Measurements from ENCODE around the gene ZNF385B.

The ZNF385B gene

GRCh38 chr2:179741317-179741716, 120.1 kb downstream of the ZNF385B start:
- no peak for TF ChIP-seq CTCF (IDR thresholded peaks at IDR 0.05; ENCODE audit: low read length, missing control alignments)
- DNase-seq (ENCODE audit: low read depth) = no peak
- H3K4me3 ChIP-seq (replicated peaks; ENCODE audit: low read depth, low read length) = no peak overlapping the region

GRCh38 chr2:179729966-179730365, 131.4 kb downstream of the ZNF385B start:
- DNase-seq (ENCODE audit: low read depth) = no peak
- no peak overlapping the region for H3K4me3 ChIP-seq (replicated peaks; ENCODE audit: low read depth, low read length)
- TF ChIP-seq CTCF (IDR thresholded peaks at IDR 0.05; ENCODE audit: low read length, missing control alignments) = no peak

DNA sequence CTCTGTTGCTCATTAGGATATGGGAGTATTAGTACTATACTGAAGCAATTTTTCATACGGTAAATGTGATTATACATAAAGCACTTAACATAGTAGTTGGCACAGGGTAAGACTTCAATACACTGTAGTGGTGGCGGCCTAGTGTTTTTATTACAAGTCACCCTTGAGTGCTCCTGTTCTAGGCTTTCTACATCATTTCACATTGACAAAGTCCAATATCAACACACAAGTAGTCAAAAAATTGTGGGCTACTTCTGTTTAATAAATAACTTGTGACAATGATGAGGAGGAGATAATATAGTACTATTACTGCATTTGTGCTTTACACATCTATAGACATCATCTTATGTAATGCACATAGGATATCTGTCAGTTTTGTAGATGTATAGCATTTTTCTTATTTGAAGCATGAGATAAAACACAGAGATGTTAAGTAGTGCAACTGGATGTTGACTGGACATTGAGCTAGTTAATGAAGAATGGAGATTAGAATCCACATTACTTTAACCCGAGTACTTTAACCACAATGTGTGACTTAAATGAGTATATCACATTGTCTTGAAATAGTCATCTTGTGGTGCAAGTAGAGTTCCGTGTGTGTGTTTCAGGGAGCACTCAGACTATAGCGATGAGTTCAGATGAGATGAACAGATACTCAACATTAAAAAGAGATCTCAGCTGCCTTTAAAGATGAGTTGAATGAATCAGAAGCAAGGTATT, 134.8 kb downstream of the ZNF385B start:
- DNase-seq (ENCODE audit: low read depth) = no peak
- no peak for TF ChIP-seq CTCF (IDR thresholded peaks at IDR 0.05; ENCODE audit: low read length, missing control alignments)
- H3K4me3 ChIP-seq (replicated peaks; ENCODE audit: low read depth, low read length) = no peak overlapping the region

DNA sequence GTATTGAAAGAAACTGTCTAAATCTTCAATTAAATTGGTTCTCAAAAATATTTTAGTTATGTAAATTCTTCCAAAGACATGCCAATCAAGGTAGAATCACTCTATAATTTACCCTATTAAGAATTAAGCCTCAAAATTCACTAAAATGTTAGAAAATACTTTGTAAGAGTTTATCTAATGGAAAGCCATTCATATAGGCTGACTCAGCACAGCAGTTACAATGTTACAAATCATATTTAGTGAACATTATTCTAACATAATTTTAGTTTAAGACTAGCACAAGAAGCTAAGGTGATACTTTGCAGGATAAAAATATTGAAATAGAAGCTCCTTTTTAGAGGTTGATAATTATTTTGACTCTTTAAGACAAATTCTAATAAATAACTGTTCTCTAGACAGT, 137.0 kb downstream of the ZNF385B start:
- DNase-seq (ENCODE audit: low read depth) = no peak
- H3K4me3 ChIP-seq (replicated peaks; ENCODE audit: low read depth, low read length) = no peak overlapping the region
- no peak for TF ChIP-seq CTCF (IDR thresholded peaks at IDR 0.05; ENCODE audit: low read length, missing control alignments)

DNA sequence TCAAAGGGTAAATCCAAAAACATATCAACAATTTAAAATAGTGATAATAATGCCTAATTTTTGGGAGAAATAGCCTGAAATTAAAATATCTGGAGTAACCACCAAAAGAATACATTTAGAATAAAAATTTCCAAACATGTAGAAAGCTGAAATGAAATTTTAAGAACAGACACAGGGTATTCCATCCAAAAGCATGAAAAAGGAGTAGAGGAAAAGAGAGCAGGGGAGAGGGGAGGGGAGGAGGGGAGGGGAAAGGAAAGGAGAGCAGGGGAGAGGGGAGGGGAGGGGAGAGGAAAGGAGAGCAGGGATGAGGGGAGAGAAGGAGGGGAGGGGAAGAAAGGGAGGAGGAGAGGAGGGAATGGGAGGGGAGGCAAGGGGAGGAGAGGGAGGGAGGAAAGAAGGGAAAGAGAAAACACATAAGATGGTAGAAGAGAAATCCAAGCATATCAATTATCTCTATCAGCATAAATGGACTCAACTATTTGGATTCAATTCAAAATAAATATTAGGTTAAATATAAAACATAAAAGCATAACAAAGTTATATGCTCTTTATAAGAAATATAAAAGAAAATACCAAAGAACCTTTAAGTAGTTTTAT, 141.1 kb downstream of the ZNF385B start:
- H3K4me3 ChIP-seq (replicated peaks; ENCODE audit: low read depth, low read length) = no peak overlapping the region
- TF ChIP-seq CTCF (IDR thresholded peaks at IDR 0.05; ENCODE audit: low read length, missing control alignments) = no peak
- no peak for DNase-seq (ENCODE audit: low read depth)

- H3K4me3 ChIP-seq (replicated peaks; ENCODE audit: low read depth, low read length) = no peak overlapping the region
- no peak for DNase-seq (ENCODE audit: low read depth)
- TF ChIP-seq CTCF (IDR thresholded peaks at IDR 0.05; ENCODE audit: low read length, missing control alignments) = no peak
Observed at GRCh38 chr2:179715871-179716270, 145.5 kb downstream of the ZNF385B start.

- TF ChIP-seq CTCF (IDR thresholded peaks at IDR 0.05; ENCODE audit: low read length, missing control alignments) = no peak
- no peak for DNase-seq (ENCODE audit: low read depth)
- H3K4me3 ChIP-seq (replicated peaks; ENCODE audit: low read depth, low read length) = no peak overlapping the region
Observed at GRCh38 chr2:179715196-179715595, 146.2 kb downstream of the ZNF385B start.

All from fibroblast of pulmonary artery (primary cell).